HG02642 (cell line): ENCODE measurements around the gene USF3.

ENCODE experiments used
- ATAC-seq: cut with Tn5 transposase; IDR thresholded peaks from one replicate; pipeline ENCODE4 v1.9.1; 2021; ENCODE audit warnings: mild to moderate bottlenecking; ENCODE audit not compliant: unreplicated experiment, poor library complexity

The USF3 gene

DNA sequence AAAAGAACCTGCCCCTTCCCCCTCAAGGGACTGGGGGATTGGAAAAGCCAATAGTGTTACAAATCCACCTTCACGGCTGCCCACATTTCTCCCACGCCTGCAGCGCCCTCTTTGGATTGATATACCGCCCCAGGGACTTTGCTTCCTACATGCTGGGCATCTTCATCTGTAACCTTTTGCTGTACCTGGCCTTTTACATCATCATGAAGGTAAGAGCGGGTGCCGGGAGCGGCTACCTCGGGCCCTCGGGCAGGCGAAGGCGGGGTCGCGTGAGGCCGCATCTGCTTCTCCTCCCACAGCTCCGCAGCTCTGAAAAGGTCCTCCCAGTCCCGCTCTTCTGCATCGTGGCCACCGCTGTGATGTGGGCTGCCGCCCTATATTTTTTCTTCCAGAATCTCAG lies 73.1 kb downstream of the USF3 start:
- ATAC-seq, result no peak

GRCh38 chr3:113620091-113620490 lies 76.4 kb downstream of the USF3 start:
- no peak for ATAC-seq

DNA sequence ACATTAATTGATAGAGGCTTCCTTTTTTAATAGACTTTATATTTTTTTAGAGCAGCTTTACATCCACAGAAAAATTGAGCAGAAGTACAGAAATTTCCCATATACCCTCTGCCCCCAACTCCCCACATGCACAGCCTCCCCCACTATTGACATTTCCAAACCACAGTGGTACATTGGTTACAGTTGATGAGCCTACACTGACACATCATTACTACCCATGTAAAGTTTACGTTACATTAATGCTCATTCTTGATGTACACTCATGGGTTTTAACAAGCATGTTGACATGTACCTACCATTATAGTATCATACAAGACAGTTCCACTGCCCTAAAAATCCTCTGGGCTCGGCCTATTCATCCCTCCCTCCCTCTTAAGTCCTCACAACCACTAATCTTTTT lies 78.7 kb downstream of the USF3 start:
- ATAC-seq, result no peak

DNA sequence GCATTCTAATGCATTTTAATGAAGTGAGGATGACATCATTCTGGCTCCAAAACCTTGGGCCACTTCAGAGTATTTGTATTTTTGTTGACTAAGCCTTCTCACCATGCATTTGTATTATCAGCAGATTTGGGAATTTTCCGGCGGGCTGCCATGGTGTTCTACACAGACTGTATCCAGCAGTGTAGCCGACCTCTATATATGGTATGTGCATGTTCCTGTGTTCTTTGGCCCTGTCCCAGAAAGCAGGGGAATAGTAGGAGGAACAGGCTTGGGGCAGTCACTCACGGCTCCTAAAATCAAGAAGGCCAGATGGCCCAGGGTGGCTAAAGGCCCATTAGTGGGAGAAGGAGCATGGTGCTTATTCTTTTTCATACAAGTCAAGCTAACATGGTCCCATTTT lies 80.5 kb downstream of the USF3 start:
- ATAC-seq, result no peak

DNA sequence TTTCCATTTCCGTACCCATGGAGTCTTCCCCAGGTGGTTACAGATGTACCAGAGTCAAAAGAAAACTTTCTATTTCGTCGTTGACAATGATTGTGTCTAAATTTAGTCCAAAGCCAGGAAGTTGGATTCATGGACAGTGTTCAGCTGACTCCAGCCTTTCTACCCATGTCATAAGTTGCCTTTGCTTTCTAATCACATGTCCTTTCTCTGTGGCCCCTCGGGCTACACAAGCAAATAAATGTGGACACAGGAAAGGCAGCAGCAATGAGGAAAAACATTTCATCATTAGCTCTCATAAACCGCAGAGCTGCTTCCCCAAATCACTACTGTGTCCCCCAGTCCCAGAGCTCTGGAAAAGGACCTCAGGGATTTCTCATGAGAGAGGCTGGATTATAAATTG lies 82.0 kb downstream of the USF3 start:
- ATAC-seq, result no peak

DNA sequence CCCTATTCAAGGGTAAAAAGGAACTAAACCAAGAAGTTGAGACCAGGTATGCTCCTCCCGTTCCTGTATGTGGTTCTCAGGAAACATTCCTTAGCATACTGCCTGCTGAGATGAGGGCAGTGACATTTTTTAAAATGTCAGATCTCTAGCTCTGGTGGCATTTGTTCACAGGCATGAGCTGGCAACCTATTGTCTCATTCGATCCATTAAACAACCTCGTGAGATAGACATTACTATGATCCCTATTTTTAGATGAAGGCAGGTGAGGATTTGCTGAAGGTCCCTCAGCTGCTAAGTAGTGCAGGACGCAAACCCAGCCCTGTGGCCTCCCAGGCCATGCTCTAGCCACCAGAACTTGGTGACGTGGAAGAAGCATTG lies 89.2 kb downstream of the USF3 start:
- peak; percentile 18 for ATAC-seq

DNA sequence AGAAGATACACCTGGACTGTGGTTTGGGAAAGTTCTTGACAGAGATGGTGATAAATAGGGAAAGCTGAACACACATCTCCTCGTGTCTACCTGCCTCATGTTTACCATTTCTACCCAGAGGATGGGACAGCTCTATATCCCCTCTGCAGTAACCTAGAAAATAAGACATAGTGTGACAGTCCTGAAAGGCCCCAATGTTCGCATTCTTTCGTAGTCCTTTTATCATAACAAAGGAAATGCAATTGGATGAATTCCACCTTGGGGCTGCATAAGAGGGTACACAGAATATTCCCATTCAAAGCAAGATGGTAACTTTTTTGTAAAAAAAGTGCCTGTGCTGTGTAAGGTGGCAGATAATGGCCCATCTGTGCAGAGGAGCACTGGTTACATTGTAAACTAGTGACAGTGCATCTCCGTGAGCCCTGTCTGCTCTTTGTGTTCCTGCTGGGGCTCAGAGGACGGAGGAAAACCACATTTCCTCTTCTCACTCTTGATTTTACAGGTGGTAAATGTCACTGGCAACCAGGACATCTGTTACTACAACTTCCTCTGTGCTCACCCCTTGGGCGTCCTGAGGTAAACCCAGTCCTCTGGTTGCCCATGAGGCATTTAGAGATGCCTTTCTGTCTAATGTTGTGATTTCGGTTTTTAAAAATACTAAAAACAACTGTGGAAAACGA lies 89.8 kb downstream of the USF3 start:
- peak; percentile 99 for ATAC-seq

- no peak for ATAC-seq
Observed at GRCh38 chr3:113602836-113603235, 93.6 kb downstream of the USF3 start.

GRCh38 chr3:113602256-113602655 lies 94.2 kb downstream of the USF3 start:
- no peak for ATAC-seq

GRCh38 chr3:113601240-113601639 lies 95.2 kb downstream of the USF3 start:
- ATAC-seq, result no peak

DNA sequence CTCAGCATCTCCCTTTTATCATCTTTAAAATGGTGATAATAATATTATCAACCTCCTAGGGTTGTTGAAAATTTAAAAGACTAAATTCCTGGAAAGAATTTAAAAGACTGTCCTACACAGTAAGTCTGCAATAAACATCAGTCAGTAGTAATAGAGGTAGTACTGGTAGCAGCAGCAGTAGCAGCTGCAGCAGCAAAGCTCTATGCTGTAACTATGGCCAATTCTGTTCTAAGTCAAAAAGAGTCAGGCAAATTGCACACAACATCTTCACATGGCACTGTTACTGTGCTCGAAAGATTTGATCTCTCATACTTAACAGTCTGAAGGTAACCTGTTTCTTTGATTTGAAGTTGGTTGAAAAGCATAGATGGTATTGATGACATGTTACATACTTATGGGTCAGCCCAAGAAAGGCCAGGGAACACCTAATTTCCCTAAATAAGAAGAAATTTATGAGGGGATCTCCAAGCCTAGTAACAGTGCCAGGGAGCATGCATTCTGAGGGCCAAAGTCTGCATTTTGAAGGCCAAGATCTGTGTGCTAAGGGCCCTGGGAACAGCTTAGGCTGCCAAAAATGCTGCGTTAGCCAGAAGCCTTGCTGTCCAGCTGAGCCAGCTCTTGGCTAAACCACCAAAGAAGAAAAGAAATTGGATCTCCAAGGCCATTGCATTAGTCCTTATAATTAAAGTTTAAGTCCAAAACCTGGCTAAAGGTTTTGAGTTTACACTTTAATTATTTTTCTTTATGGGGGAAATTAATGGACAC lies 95.8 kb downstream of the USF3 start:
- no peak for ATAC-seq
